GM04503 (cell line): ENCODE measurements around the gene LDB2.

Experiments used
- DNase-seq: peaks from one replicate; pipeline ENCODE4 v3.0.0-alpha.2; 2012; ENCODE audit warnings: low read depth

Gene LDB2

DNA sequence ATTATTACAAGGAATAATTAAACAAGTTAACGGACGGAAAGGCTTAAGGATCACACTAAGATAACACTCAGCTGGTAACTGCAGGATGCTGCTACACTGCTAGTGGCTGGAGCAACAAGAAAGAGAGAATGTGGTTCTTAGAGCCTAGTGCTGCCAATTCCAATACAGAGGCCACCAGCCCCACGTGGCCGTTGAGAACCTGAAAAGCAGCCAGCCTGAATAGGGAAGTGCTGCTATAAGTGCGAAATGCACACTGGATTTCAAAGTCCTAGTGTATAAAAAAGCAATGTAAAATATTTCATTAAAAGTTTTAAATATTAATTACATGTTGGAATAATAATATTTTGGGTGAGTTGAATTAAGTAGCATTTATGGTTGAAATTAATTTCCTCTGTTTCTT is 414.9 kb downstream of the LDB2 start:
- no peak for DNase-seq

DNA sequence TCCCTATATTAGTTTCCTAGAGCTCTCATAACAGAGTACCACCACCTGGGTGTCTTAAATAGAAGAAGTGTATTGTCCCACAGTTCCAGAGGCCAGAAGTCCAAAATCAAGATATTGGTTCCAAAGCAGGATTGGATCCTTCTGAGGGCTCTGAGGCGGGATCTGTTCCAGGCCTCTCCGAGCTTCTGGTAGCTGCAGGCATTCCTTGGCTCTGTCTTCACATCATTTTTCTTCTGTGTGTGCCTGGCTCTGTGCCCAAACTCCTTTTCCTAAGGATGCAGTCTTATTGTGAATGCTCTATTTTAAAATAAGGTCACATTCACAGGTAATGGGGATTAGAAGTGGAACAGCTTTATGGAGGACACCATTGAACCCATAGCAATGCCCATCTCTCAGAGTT is 418.4 kb downstream of the LDB2 start:
- no peak for DNase-seq

- DNase-seq, result no peak
These were observed 425.9 kb downstream of the LDB2 start for GRCh38 chr4:16472537-16472936.

GRCh38 chr4:16467061-16467460 is 431.4 kb downstream of the LDB2 start:
- no peak for DNase-seq

DNA sequence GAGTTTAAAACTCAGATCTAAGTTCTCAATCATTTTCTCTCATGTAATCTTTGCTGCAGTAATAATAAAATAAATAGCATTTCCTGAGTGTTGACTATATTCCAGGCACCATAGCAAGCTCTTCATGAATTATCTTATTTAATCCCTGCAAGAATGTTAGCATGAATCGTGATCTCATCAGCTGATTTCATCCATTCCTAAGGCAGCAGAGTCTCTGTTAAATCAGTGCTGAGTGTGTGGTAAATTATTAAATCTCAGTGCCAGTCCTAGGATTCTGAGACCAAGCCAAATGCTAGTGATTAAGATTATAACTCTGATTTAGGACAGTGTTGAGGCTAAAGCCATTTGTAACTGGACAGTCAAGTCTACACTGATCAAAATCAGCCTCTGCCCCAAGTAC is 431.9 kb downstream of the LDB2 start:
- DNase-seq, result no peak

GRCh38 chr4:16464651-16465050 is 433.8 kb downstream of the LDB2 start:
- DNase-seq, result no peak

DNA sequence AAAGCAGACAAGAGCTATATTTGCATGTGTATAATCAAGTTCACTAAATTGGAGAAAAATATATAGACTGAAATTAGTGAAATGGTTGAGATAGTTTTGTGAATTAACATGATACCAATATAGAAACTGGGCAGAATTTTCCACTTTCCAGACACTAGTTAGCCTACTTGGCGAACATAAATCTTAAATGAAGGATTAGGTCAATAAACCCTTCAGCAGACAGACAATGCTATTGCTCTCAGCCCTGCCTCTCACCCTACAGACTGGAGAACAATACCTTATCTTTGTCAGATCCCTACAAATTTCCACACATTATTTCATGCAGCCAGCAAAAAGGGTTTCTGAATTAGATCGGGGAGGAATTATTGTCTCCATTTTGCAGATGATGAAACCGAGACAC is 435.8 kb downstream of the LDB2 start:
- no peak for DNase-seq

DNA sequence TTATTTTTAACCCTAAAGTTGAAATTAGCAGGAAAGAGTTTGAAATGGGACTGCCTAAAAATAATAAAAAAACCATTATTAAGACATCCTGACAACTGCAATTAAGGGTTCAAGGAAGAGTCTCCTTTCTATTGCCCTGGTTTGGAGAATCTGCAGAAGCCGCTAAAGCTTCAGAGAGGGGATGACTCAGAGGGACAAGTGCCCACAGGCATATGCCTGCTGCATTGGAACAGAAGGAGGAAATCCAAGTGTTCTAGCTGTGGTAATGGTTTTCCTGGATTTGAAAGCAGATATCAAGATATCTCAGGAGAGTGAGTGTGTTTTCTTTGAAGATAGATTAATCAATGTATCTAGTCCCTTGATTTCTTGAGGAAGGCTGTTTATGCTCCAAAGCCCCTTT is 437.1 kb downstream of the LDB2 start:
- DNase-seq, result no peak

DNA sequence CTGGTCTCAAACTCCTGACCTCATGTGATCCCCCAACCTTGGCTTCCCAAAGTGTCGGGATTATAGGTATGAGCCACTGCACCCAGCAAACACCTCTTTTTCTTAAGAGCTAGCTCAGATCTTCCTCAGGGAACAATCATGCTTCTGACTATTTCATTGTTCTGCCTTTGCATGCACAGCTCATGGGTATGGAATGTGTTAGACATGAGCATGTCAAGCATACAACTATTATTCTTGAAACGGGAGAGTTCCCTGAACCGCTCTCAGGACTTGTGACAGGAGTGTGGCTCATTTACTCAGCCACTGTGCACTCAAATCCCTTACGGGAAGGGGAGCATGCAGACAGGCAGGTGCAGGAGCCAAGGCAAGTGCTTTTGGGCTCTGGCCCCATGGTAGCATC is 440.5 kb downstream of the LDB2 start:
- no peak for DNase-seq
